GM10266 (cell line): ENCODE results near the gene SDCBP2.

Source experiments
- DNase-seq: peaks from one replicate; pipeline ENCODE4 v3.0.0; 2012; ENCODE audit errors: extremely low spot score
- CTCF ChIP-seq: IDR thresholded peaks from 2 replicates; pipeline ENCODE4 v1.5.1; 2012; ENCODE audit warnings: mild to moderate bottlenecking, low read depth; ENCODE audit not compliant: control insufficient read depth, insufficient read depth; ENCODE audit errors: missing control alignments

The SDCBP2 gene

GRCh38 chr20:1317545-1318255 lies 11.2 kb downstream of the SDCBP2 start:
- no peak for TF ChIP-seq CTCF
- DNase-seq = no peak

- no peak for TF ChIP-seq CTCF
- DNase-seq = no peak
Measured at GRCh38 chr20:1315804-1316203, 13.1 kb downstream of the SDCBP2 start.

- DNase-seq = peak; percentile 83
- TF ChIP-seq CTCF = peak; percentile 88
Measured at GRCh38 chr20:1313236-1313964, 15.5 kb downstream of the SDCBP2 start.

- no peak for TF ChIP-seq CTCF
- DNase-seq = no peak
Measured at GRCh38 chr20:1312904-1313235, 16.1 kb downstream of the SDCBP2 start.

GRCh38 chr20:1312308-1312707 lies 16.6 kb downstream of the SDCBP2 start:
- no peak for TF ChIP-seq CTCF
- no peak for DNase-seq

GRCh38 chr20:1310506-1311190 lies 18.3 kb downstream of the SDCBP2 start:
- DNase-seq = no peak

More at GRCh38 chr20:1310506-1311190, 18.3 kb downstream of the SDCBP2 start:
- TF ChIP-seq CTCF = no peak
